AG09309 (cell line): ENCODE data around the gene PDCD2.

Source experiments
- DNase-seq: peaks from one replicate; pipeline ENCODE4 v3.0.0-alpha.2; 2010; ENCODE audit warnings: low read depth
- H3K4me3 ChIP-seq: 2 replicates; pipeline ENCODE4 v1.5.1; 2011; ENCODE audit warnings: mild to moderate bottlenecking, low read depth, low read length, moderate library complexity; ENCODE audit not compliant: control insufficient read depth
- TF ChIP-seq, protein P1 (sequence below): IDR thresholded peaks from 2 replicates; pipeline ENCODE4 v1.5.1; 2011; ENCODE audit warnings: mild to moderate bottlenecking, low read depth, low read length, inconsistent platforms; ENCODE audit not compliant: insufficient read depth, control insufficient read depth; ENCODE audit errors: missing control alignments

PDCD2 gene

DNA sequence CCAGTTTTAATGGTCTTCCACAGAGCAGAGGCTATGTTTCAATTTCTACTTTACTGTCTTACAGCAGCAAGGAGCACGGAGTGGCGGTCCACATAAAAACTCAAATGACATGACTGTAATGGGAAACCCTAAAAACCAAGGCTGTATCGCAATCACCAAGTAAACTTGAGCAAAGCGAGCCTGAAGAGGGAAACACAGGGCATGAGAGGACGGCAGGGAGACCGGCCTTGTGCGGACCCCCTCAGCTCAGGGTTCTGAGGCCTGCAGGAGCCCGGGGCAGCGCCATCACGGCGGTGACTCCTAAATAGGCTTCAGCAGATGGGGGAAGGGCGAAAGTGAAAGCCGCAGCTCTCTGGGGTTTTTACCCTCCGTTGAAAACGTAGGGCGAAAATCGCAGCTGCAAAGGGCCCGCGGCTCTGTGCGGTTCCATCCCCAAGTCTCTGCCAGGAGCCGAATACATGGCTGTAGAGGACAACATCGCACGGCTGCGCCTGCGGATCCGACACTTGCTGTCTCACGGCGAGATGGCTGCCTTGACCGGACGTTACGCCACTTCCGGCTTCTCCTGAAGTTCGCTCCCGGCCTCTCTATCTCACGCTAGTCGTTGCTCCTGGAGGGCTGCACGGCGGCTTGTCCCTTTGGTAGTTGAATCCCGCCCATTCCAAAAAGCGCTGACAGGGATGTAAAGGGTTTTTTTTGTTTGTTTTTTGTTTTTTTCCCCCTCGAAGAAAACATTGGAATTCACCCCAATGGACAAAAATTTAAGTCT, 31.5 kb downstream of the PDCD2 start, which contains the start of gene PSMB1:
Gene PSMB1, minus strand, starts transcription at position 543 of the 769 bp plus-strand sequence. Its CDS starts 65 bp downstream, at position 478.
- TF ChIP-seq, protein P1, sequence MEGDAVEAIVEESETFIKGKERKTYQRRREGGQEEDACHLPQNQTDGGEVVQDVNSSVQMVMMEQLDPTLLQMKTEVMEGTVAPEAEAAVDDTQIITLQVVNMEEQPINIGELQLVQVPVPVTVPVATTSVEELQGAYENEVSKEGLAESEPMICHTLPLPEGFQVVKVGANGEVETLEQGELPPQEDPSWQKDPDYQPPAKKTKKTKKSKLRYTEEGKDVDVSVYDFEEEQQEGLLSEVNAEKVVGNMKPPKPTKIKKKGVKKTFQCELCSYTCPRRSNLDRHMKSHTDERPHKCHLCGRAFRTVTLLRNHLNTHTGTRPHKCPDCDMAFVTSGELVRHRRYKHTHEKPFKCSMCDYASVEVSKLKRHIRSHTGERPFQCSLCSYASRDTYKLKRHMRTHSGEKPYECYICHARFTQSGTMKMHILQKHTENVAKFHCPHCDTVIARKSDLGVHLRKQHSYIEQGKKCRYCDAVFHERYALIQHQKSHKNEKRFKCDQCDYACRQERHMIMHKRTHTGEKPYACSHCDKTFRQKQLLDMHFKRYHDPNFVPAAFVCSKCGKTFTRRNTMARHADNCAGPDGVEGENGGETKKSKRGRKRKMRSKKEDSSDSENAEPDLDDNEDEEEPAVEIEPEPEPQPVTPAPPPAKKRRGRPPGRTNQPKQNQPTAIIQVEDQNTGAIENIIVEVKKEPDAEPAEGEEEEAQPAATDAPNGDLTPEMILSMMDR: no peak
- DNase-seq: peak; percentile 70
- peak within 1 kb of the TSS; percentile 99 for H3K4me3 ChIP-seq

DNA sequence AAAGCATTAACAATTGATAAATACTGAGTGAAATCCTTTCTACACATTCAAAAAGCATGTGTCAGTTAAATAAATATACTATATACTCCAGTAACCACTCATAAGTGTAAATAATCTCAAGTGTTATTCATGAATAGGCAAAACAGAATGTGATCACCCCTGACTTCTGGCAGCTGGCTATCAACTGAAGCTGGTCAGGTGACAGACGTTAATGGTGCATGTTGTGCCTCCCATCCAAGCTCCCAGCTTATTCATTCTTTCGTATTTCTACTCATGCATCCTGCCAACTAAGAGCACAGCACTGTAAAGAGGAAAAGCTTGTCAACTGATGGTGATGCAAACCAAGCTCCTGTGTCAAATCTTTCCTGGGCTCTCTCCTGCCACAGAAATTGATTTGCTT, 39.0 kb downstream of the PDCD2 start:
- TF ChIP-seq, protein P1: no peak
- DNase-seq: no peak
- H3K4me3 ChIP-seq: no peak overlapping the region

DNA sequence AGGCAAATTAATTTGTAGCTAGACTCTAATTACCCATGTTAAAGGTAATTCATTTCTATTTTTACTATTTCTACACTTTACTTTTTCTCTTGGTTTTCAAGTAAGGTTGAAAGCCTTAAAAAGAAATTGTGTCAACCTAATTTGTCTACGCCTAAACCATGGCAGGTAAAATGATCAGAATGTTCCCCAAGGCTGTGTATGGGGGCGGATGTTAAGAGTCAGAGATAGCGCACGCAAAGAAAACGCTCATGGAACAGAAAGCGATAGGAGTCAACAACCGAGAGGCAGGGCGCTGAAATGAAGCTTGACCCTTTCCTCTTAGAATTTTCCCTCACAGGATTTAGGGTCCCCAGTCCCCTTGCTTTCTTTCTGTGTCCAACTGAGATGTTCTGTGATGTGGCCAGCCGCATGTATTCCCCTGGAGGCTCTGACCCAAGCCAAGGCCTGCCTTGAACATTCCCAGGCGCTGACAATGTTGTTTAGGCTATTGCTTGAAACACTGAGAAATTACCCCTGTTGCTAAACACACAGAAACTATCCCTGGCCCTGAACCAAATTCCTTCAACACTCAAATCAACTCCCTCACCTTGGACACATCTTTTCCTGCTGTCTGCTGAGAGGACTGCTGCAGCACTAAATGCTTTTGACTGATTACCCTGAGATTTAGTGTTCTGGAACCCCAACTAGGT, 42.3 kb downstream of the PDCD2 start:
- DNase-seq: no peak
- H3K4me3 ChIP-seq: no peak overlapping the region
- TF ChIP-seq, protein P1: no peak

DNA sequence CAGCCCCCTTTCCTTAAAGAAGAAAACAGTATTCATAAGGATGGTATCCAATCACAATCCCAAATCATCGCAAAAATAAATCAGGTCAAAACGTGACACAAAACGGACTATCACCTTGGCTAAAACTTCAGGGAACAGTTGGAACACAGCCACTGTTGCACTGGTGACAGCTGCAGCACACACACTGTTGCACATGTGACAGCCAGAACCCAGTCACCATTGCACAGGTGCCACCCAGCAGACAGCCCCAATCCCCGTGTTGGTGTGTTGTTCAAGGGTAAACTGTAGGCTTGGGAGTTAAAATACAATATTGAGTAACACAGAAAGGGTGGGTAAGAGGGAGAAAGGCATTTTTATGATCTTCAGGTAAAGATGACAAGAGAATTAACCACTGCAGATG, 47.1 kb downstream of the PDCD2 start:
- no peak overlapping the region for H3K4me3 ChIP-seq
- DNase-seq: no peak
- TF ChIP-seq, protein P1: no peak

DNA sequence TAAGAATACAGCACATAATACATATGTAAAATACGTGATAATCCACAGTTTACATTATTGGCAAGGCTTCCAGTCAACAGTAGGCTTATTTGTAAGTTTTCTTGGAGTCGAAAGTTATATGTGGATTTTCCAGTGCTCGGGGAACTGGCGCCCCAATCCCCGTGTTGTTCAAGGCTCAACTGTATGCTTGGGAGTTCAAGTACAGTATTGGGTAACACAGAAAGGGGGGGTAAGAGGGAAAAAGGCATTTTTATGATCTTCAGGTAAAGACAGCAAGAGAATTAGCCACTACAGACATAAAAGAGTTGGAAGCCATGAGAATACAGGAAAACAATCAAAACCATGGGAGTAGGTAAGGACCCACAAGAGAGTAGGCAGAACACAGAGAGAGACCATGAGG, 47.8 kb downstream of the PDCD2 start:
- H3K4me3 ChIP-seq: no peak overlapping the region
- no peak for DNase-seq
- TF ChIP-seq, protein P1: no peak

DNA sequence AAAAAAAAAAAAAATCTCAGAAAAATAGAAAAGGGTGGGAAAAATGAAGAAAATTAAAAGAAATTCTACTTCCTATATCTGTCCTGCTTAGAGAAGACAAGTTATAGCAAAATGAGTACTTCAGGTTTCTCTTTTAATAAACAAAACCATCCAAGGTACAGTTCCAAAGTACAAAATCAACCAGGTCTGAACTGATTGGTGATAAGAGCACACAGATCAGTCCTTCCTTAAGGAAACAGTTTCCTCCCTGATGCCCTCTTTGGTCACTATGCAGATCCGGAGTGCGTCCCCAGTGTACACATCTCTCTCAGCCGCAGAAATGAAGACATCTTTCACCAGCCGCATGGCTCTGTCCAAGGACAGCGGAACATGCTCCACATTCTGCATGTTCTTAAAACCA, 49.4 kb downstream of the PDCD2 start:
- no peak for DNase-seq
- TF ChIP-seq, protein P1: no peak
- no peak overlapping the region for H3K4me3 ChIP-seq
